ENCODE data around the gene PHF20.

- TF ChIP-seq CTCF (conservative IDR thresholded peaks at IDR 0.05 in 1 of 2, IDR thresholded peaks at IDR 0.05 in 1 of 2; ENCODE audit: extremely low read depth in 1 of 2, insufficient read depth in 1 of 2, low read depth in 1 of 2, low read length in 2 of 2) (no peak), EZH2 (IDR thresholded peaks at IDR 0.05; ENCODE audit: borderline replicate concordance, low read length) (no peak)
These were observed 5.0 kb upstream of the PHF20 start for GRCh38 chr20:35766843-35767242.
